ENCODE measurements around the gene PFKM. TPM values are rescaled to one million over a fixed set of nuclear protein-coding genes. Genes with fewer than 3 reads are reported as not detected.

Gene PFKM
- total and polyA plus RNA-seq, 4 donors, result 4.5 to 23.9 (median 5.8) TPM

DNA sequence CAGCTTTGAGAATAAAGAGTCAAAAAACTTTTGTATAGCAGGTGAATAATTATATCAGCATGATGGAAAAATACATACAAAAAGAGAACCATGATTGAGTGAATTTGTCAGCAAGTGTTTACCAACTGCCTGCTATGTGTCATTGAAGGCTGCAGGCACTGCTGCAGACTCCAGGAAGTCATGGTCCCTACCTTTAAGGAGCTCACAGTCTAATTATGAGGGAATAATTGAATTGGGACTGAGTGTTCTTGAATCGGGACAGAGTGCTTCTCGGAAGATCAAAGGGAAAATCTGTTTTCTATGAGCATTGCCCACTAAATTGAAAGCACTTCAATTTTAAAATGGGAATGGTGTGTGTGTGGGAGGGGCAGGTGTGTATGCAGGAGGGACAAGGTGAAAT is 74.5 kb downstream of the PFKM start:
- H3K4me1 ChIP-seq (ENCODE audit: control insufficient read depth in 4 of 4, insufficient read depth in 4 of 4, low read length in 3 of 4), result peaks cover 0 to 9% (median 3%) of the 10 kb centered on the region in 4 donors
- H3K27ac ChIP-seq (ENCODE audit: low read depth in 1 of 2, low read length in 2 of 2), result no peak overlapping the region
- H3K9me3 ChIP-seq (ENCODE audit: control insufficient read depth in 4 of 4, low read length in 3 of 4), result peaks cover 0 to 3% (median 0%) of the 10 kb centered on the region in 4 donors
- DNase-seq (ENCODE audit: low spot score), result no peak
- TF ChIP-seq EGR1 (IDR thresholded peaks at IDR 0.05; ENCODE audit: low read depth in 2 of 2) (no peak), RXRA (IDR thresholded peaks at IDR 0.05) (no peak), GABPA (IDR thresholded peaks at IDR 0.05 in 1 of 2, conservative IDR thresholded peaks at IDR 0.05 in 1 of 2) (no peak), HNF4A (conservative IDR thresholded peaks at IDR 0.05) (no peak)
- TF ChIP-seq, protein P1, sequence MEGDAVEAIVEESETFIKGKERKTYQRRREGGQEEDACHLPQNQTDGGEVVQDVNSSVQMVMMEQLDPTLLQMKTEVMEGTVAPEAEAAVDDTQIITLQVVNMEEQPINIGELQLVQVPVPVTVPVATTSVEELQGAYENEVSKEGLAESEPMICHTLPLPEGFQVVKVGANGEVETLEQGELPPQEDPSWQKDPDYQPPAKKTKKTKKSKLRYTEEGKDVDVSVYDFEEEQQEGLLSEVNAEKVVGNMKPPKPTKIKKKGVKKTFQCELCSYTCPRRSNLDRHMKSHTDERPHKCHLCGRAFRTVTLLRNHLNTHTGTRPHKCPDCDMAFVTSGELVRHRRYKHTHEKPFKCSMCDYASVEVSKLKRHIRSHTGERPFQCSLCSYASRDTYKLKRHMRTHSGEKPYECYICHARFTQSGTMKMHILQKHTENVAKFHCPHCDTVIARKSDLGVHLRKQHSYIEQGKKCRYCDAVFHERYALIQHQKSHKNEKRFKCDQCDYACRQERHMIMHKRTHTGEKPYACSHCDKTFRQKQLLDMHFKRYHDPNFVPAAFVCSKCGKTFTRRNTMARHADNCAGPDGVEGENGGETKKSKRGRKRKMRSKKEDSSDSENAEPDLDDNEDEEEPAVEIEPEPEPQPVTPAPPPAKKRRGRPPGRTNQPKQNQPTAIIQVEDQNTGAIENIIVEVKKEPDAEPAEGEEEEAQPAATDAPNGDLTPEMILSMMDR (IDR thresholded peaks at IDR 0.05; ENCODE audit: low read depth, low read length, missing input control), result no peak
- TF ChIP-seq, protein P2, sequence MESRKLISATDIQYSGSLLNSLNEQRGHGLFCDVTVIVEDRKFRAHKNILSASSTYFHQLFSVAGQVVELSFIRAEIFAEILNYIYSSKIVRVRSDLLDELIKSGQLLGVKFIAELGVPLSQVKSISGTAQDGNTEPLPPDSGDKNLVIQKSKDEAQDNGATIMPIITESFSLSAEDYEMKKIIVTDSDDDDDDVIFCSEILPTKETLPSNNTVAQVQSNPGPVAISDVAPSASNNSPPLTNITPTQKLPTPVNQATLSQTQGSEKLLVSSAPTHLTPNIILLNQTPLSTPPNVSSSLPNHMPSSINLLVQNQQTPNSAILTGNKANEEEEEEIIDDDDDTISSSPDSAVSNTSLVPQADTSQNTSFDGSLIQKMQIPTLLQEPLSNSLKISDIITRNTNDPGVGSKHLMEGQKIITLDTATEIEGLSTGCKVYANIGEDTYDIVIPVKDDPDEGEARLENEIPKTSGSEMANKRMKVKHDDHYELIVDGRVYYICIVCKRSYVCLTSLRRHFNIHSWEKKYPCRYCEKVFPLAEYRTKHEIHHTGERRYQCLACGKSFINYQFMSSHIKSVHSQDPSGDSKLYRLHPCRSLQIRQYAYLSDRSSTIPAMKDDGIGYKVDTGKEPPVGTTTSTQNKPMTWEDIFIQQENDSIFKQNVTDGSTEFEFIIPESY (IDR thresholded peaks at IDR 0.05), result no peak
- no peak overlapping the region for H3K4me3 ChIP-seq (ENCODE audit: low read depth in 1 of 3, low read length in 3 of 3)
- 68% methylated on average over 2 of the region's 2 CpGs for WGBS
- no peaks in the 10 kb centered on the region for H3K36me3 ChIP-seq (ENCODE audit: control insufficient read depth in 4 of 4, insufficient read depth in 3 of 4, low read depth in 1 of 4, low read length in 3 of 4)
- H3K9ac ChIP-seq (ENCODE audit: low read depth in 1 of 2, low read length in 2 of 2), result no peak overlapping the region
- H3K27me3 ChIP-seq (ENCODE audit: control insufficient read depth in 4 of 4, insufficient read depth in 4 of 4, low read length in 3 of 4), result no peaks in the 10 kb centered on the region

DNA sequence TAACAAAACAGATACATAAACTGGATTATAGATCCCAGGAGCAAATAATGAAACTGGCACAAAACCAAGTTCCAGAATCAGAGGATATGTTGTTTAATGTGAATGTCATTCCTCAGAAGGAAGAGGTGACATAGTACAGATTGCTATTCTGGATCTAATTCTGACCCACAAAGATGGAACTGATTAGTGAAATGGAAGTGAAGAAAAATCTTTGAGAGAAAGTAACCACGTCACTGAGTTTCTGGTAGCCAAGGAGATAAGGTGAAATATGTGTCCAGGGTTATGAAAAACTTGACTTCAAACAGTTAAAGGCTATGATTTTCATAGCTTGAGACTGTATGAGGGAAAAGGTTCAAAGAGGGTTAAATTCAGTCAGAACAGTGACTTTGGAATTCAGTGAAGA is 75.6 kb downstream of the PFKM start:
- H3K9ac ChIP-seq (ENCODE audit: low read depth in 1 of 2, low read length in 2 of 2), result no peak overlapping the region
- H3K27me3 ChIP-seq (ENCODE audit: control insufficient read depth in 4 of 4, insufficient read depth in 4 of 4, low read length in 3 of 4), result no peaks in the 10 kb centered on the region
- no peak for DNase-seq (ENCODE audit: low spot score)
- no peak overlapping the region for H3K4me3 ChIP-seq (ENCODE audit: low read depth in 1 of 3, low read length in 3 of 3)
- TF ChIP-seq SP1 (IDR thresholded peaks at IDR 0.05), result no peak
- WGBS, result 71% methylated on average over 1 of the region's 1 CpG
- H3K4me1 ChIP-seq (ENCODE audit: control insufficient read depth in 4 of 4, insufficient read depth in 4 of 4, low read length in 3 of 4), result peaks cover 0 to 12% (median 3%) of the 10 kb centered on the region in 4 donors
- no peak overlapping the region for H3K27ac ChIP-seq (ENCODE audit: low read depth in 1 of 2, low read length in 2 of 2)
- H3K36me3 ChIP-seq (ENCODE audit: control insufficient read depth in 4 of 4, insufficient read depth in 3 of 4, low read depth in 1 of 4, low read length in 3 of 4), result no peaks in the 10 kb centered on the region
- peaks cover 0 to 5% (median 0%) of the 10 kb centered on the region in 4 donors for H3K9me3 ChIP-seq (ENCODE audit: control insufficient read depth in 4 of 4, low read length in 3 of 4)

Small RNAs within 50 kb of the gene (small RNA-seq; reads per million reads assigned to genes)
- gene MIR6505 (not detected), gene RNU6-1203P (not detected)

Other genes with a start within 250 kb of the PFKM start
- gene VDR, start 214.4 kb upstream of the PFKM start, total RNA-seq, result under 1 TPM; 0.25 to 0.42 TPM
- gene VDR, start 214.4 kb upstream of the PFKM start, polyA plus RNA-seq, result under 1 TPM; 0.28 to 0.47 TPM
- 10 to 100 TPM; 18.8 to 57.8 TPM for gene TMEM106C, start 155.8 kb upstream of the PFKM start, total RNA-seq
- gene TMEM106C, start 155.8 kb upstream of the PFKM start, polyA plus RNA-seq, result 10 to 100 TPM; 16.2 to 31.5 TPM
- gene COL2A1, start 114.9 kb upstream of the PFKM start, total RNA-seq, result 100 to 1,000 TPM in 1 of 2 donors, not detected in 1; 321 TPM
- not detected for gene COL2A1, start 114.9 kb upstream of the PFKM start, polyA plus RNA-seq
- gene SENP1, start 13.3 kb upstream of the PFKM start, total RNA-seq, result 10 to 100 TPM in 1 of 2 donors, 1 to 10 TPM in 1; 6.4 to 11.7 TPM
- 1 to 10 TPM; 1.4 to 2.1 TPM for gene SENP1, start 13.3 kb upstream of the PFKM start, polyA plus RNA-seq
- 10 to 100 TPM; 17.0 to 17.7 TPM for gene ASB8, start 38.2 kb downstream of the PFKM start, total RNA-seq
- gene ASB8, start 38.2 kb downstream of the PFKM start, polyA plus RNA-seq, result 10 to 100 TPM; 18.6 to 23.5 TPM
- gene CCDC184, start 64.3 kb downstream of the PFKM start, total RNA-seq, result under 1 TPM in 1 of 2 donors, not detected in 1; 0.08 TPM
- gene CCDC184, start 64.3 kb downstream of the PFKM start, polyA plus RNA-seq, result under 1 TPM; 0.07 to 0.13 TPM
- gene OR10AD1, start 83.9 kb downstream of the PFKM start, total RNA-seq, result not detected
- not detected for gene OR10AD1, start 83.9 kb downstream of the PFKM start, polyA plus RNA-seq
- 10 to 100 TPM in 1 of 2 donors, 1 to 10 TPM in 1; 8.1 to 15.8 TPM for gene ZNF641, start 231.6 kb downstream of the PFKM start, total RNA-seq
- gene ZNF641, start 231.6 kb downstream of the PFKM start, polyA plus RNA-seq, result 1 to 10 TPM; 3.0 to 4.2 TPM